Smooth muscle cell of the brain vasculature (primary cell): Measurements from ENCODE around the gene PTH2.
A peak's percentile ranks its signal among the peaks of the same experiment; 100 is the strongest.
"Not testable (repeated sequence)": the region's sequence is repeated elsewhere in the genome, so short reads cannot be mapped to it uniquely, and the experiment has no call there.

ENCODE experiments used
- DNase-seq: peaks from one replicate; pipeline ENCODE4 v3.0.0-alpha.2; 2012; ENCODE audit warnings: low read depth, low spot score

The PTH2 gene

DNA sequence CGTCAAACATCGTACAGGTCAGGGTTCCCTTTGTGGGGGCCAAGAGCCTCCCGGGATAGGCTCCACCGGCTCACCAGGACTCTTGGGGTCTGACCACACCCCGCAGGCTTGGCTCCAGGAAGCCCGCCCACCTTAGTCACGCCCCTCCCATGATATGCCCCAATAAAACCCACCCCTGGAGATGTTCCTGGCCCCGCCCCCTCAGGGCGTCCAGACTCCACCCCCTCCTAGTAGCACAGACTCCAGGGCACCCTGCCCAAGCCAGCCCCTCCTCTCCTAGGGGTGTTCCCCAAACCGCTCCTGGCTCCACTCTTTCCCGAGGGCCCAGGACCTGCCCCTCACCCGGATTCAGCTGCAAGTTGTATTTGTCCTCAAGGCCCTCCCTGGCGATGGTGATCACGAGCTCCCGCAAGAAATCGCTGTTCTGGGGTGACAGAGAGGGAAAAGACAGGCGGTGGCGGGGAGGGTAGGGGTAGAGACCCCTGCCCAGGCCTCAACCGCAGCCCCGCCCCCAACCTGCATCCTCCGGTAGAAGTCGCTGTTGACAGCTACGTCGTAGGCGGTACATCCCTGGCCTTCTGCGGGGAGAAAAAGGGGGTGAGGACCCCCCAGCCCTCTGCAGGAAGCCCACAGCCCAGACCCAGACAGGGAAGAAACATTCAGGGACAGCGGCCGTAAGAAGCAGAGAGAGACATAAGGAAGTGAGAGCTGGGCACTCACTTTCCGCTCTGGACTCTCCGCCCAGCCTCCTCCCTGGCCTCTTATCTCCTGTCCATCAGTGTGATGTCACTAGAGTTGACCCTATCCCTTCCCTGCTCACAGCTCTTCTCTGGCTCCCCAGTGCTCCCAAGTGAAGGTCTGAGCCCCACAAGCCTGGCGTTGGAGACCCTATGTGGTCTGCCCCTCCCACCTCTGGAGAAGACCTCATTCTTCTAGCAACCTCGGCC is 24.5 kb upstream of the PTH2 start:
- no peak for DNase-seq

GRCh38 chr19:49445997-49446396 is 22.8 kb upstream of the PTH2 start:
- no peak for DNase-seq

DNA sequence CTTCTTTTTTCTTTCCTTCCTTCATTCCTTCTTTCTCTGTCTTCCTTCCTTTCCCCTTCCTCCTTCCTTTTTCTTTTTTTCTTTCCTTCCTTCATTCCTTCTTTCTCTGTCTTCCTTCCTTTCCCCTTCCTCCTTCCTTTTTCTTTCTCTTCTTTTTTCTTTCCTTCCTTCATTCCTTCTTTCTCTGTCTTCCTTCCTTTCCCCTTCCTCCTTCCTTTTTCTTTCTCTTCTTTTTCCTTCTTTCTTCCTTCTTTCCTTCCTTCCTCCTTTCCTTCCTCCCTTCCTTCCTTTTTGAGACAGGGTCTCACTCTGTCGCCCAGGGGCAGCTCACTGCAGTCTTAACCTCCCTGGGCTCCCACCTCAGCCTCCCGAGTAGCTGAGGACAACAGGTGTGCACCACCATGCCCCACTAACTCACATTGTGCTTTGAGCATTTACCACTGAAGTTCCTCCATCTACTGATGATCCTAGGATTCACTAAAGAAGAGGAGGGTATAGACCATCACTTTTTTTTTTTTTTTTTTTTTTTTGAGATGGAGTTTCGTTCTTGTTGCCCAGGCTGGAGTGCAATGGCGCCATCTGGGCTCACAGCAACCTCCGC is 21.0 kb upstream of the PTH2 start:
- not testable (repeated sequence) for DNase-seq

- DNase-seq: peak; percentile 89
Observed at GRCh38 chr19:49443366-49444099, 20.3 kb upstream of the PTH2 start.

- DNase-seq: peak; percentile 50
Observed at GRCh38 chr19:49442771-49443365, 19.6 kb upstream of the PTH2 start.

DNA sequence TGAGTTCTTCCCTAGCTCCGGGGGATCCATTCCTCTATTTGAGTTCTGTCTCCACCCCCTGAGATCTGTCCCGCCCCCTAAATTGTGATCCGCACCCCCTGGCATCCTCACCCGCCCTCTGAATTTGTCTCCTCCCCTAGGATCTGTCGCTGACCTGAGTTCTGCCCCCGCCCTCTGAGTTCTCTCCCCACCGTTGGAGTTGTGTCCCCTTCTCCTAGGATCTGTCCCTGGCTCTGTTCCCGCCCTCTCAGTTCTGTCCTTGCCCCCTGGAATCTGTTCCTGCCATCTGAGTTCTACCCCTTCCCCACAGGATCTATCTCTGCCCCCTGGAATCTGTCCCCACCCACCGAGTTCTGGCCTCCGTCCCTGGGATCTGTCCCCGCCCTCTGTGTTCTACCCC is 19.1 kb upstream of the PTH2 start:
- no peak for DNase-seq

- DNase-seq: no peak
Observed at GRCh38 chr19:49441960-49442350, 18.7 kb upstream of the PTH2 start.

DNA sequence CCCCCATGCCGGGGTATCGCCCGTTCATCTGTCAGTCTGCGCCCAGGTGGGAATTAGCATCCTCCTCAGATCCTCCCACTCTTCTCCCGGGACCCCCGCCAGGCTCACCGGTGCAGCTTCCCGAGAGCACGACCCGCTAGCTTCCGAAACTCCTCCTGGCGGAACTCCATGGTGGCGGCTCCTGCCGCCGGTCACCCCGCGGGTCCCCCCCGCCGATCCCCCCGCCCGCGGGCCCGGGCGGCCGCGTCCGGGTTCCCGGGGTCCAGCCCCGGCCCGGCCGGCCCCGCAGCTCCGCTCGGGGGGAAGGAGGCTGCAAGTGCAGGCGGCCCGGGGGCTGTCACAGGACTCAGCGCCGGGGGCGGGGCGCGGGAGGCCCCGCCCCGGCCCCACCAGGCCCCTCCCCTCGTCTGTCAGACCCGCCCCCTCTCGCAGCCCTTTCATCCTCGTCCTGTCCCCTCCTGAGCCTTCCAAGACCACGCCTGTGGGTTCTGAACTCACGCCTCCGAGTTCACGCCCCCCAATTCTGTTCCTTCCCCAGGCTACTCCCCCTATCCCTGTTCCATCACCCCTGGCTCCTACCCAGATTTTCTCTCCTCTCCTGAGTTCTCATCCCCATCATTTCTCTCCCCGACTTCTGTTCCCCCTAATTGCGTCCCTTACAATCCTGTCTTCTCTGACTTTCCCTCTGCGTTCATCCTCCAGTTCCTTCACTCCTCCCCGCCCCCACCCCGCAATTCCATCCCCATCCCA is 18.1 kb upstream of the PTH2 start, which contains the start of gene SLC17A7:
Gene SLC17A7 (minus strand): TSS at position 318 of the 750 bp plus-strand sequence. CDS start 148 bp downstream, at position 170.
- DNase-seq: no peak

- DNase-seq: no peak
Observed at GRCh38 chr19:49440439-49441209, 17.4 kb upstream of the PTH2 start.

DNA sequence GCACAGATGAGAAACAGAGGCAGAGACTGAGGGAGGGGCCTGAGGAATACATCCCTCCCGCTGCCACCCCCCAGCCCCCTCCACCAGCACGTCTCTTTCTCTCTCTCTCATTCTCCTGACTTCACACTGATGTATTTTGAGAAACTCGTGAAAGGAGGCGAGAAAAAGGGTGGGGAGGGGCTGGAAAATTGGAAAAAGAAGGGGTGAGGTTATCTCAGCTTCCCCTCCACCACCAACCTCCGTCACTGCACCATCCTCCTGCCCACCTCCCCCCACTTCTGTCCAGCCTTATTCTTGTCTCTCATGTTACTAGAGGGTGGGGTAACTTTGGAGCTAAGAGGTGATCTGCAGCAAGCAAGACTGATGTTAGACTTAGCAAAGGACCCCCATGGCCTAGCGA is 16.6 kb upstream of the PTH2 start:
- no peak for DNase-seq

DNA sequence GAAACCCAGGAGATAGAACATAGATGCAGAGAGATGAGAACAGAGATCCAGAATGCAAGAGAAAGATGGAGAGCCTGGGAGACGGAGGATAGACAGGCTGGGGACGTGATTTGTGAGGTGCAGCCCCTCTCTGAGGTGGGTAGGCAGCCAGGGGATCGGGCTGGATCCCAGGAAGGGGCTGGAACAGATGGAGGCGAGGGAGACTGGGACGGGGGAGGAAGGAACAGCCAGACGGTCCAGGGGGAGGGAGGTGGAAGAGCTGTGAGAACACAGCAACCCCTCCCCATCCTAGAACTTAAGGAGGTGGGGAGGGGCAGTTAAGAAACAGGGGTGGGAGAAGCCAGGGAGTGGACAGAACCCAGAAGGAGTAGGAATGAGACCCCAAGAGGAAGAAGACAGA is 15.0 kb upstream of the PTH2 start:
- no peak for DNase-seq

- no peak for DNase-seq
Observed at GRCh38 chr19:49437231-49437630, 14.0 kb upstream of the PTH2 start.

DNA sequence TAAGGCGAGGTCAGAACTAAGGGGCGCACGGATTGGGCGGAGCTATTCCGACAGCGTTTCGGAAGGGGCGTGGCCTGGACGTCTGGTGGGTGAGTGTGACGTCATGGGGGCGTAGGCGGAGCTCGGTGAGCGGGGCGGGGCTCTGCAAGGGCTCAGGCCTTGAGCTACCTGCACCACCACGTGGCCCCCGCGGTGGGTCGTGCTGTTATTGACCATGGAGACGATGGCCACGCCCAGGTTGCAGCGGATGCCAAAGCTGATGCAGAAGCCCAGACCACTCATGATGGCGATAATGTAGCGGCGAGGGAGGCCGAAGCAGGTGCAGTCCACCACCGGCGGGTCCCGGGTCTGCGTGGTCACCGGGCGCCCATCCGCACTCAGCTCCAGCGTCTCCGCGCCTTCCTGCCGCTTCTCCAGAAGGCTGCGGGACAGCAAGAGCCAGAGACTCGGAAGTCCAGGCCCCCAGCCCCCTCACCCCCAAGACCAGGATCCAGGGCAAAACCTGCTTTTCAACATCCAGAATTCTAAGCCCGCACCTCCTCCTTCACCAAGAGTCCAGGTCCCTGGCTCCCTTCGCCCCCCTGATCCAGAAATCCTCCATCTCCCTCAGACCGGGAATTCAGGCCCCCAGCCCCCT is 13.3 kb upstream of the PTH2 start:
- no peak for DNase-seq

- no peak for DNase-seq
Observed at GRCh38 chr19:49435670-49436069, 12.4 kb upstream of the PTH2 start.

DNA sequence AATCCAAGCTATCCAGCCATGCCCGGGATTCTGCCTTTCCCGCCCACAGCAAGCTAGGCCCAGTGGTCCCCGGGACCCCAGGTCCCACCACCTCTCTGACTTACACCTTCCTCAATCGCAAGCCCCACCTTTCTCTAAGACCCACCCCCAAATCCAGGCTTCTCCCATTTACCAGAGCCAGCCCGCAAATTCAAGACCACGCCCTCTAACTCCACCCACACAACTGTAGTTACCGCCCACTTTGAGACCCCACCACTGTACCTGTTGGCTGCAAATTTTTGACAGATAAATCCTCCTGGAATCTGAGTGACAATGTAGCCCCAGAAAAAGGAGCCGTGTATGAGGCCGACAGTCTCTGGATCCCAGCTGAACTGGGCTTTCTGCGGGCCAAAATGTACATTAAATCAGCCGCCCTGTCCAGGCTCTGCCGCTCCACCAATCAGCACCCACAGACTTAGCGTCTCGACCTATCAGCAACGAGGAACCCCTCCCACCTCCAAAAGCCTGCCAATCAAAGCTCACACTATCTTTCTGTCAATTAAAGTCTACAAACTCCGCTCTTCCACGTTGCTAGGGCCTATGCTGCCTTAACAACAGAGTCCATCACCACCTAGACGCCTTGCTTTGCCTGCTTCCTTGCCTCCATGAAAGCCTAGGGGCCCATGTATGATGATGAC is 11.8 kb upstream of the PTH2 start:
- no peak for DNase-seq

GRCh38 chr19:49433240-49433901 is 10.1 kb upstream of the PTH2 start:
- no peak for DNase-seq

DNA sequence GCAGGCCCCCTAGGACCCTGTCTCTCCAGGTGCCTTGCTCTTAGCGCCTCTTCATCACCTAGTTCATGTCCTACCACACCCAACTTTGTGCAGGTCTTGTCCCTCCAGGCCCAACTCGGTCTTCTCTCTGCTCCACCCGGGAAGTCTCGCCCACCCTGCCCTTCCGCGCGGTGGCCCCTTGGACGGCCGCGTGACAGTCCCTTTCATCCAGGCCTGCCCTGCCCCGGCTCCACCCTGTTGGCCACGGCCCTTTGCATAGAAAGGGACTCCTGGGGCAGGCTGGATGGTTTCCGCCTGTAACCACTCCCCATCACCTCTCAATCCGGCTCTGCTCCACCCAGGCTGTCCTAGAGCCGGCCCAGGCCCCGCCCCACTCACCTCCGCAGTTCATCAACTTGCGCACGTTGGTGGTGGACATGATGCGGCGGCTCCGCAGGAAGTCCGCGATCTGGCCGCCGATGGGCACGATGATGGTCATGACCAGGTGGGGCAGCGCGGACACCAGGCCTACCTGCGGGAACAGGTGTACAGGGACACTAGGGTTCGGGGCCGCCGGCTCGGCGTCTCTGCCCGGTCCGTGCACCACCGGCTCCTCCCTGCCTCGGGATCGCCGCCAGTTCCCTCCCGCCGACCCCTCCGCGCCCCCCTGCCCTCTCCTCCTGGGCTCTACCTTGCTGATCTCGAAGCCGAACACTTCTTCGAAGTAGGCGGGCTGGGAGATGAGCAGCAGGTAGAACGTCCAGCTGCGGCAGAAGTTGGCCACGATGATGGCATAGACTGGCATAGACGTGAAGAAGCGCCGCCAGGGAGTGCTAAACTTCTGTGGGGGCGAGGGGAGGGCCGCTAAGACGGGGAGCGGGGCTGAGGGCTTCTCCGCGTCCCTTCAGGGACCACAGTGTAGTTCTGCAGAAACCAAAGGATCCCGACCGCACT is 9.2 kb upstream of the PTH2 start:
- no peak for DNase-seq

DNA sequence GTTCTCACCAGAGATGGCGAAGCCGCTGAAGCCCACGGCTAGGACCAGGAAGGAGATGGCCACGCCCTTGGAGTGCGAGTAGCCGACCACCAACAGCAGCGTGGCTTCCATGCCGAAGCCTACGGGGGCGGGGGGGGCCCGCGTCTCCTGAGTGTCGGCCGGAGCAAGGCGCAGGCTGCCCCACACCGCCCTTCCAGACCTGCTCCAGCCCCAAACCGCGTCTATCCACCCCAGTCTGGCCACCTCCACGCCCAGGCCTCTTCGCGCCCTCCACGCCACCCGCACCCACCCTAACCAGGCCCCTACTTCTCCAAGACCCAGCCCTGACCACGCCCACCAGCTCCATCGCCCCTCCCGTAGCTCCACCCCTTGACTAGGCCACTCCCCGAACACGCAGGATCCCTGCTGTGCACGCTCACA is 8.1 kb upstream of the PTH2 start:
- no peak for DNase-seq
